NCI-H82 (cell line): ENCODE measurements around the gene NPB.
"Not testable (repeated sequence)": the region's sequence is repeated elsewhere in the genome, so short reads cannot be mapped to it uniquely, and the experiment has no call there.

Source experiments
- DNase-seq: peaks from one replicate; lab custom pipeline; 2025; lab: John Stamatoyannopoulos, UW

NPB gene

DNA sequence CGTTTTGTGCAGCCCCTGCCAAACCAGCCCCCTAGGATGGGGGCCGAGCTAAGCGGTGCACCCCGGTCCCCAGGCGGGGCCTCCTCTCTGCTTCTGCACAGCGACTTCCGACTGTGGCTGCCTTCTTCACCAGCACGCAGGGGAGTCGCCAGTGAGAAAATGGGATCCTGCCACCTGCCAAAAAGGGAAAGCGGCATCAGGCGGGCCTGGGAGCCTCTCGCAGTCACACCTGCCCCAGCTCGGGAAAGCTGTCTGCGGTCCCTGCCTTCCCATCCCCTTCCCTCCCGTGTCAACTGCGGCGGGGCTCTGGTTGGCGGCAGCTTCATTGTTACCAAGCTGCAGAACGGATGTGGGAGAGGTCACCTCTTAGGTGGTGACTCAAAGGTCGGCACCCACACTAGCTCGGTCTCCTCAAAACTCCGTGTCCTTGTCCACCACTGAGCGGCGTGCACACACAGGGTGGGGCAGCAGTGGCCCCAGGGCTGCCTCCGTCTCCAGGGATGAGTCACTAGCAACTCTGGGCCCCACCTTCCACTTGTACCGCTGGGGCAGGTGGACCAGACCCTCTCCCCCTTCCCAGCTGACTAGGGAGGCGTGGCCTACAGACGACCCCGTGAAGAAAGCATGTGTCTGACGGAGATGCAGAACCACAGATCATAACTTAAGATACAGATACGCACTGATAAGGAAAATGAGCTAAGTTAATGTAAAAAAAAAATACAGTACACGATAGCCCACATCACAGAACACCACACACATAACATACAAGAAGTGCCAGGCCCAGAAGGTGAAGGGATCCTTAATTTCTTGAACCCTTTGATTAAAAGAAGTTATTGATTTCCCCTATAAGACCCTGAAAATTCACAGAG lies 10.6 kb downstream of the NPB start:
- DNase-seq = no peak

DNA sequence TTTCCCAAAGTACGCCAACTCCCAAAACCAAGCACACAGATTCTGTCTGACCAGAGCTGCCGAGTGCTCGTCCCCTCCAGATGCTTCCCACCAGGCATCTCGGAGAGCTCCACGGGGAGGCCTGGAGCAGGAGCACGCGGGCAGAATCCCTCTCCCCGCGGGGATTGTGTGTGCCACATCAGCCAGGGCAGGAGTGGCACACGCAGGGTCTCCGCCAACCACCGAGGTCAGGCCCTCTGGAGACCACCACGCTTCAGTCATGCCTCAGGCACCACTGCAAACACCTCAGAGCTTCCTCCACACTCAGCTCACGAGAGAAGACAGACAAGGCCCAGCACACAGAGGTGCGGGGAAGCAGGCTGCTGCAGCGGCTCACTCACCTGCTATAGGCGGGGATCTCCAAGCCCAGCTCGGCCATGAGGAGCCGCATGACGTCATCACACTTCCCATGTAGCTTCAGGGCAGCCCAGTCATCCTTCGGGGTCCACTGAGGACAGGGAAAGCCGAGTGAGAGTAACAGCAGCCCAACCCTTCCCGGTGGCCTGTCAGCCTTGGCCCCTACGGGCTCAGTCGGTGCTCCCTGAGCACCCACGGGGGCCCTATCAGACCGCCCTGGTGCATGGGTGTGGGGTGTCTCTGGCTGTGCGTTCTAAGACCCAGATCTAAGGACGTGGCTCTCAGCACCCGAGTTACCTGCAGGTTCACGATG lies 11.5 kb downstream of the NPB start:
- DNase-seq = no peak

DNA sequence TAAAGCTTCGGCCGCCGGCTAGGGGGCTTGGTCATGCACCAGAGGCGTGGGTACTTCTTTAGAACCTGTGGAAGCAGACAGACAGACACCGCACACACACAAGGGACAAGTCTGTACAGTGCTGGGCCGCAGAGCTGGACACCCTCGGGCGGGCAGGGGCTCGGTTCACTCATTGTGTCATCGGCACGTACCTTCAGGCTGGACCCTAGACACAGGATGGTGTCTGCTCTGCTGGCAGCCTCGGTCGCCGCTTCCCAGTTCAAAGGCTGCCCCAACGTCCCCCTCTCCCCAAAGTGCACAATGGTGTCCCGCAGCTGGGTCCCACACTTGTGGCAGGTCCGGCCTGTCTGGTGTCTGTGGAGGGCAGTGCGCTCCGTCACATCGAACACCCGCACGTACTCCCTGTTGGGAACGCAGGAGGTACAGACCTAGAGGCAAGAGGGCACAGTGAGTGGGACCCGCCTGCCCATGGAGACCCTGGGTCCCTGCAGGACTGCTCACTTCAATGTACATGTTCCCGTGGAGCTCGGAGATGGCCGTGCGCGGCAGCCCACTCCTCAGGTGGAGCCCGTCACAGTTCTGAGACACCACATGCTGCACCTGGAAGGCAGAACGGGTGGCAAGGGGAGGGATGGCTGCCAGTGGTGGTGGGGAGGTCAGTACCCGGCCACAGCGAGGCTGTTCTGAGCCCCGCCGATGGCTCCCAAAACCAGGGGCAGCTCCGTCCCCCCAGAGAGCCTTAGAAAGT lies 12.2 kb downstream of the NPB start:
- no peak for DNase-seq

DNA sequence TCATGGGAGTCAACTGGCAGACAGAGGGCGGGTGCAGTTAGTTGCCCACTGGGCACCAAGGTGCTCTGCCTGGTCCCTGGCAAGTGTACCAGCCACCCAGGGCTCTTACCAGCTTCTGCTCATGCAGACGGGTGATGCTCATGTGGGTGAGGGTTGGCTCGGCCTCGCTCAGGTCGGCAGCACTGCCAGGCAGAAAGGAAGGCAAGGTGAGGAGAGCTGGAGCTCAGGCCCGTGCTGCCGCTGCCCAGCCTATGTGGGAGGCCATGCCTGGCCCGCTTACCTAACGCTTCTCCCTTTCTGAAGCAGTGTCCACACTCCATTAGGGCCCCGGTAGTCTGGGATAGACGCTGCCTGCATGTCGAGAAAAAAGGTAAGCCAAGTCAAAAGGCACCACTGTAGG lies 13.3 kb downstream of the NPB start:
- DNase-seq = no peak

DNA sequence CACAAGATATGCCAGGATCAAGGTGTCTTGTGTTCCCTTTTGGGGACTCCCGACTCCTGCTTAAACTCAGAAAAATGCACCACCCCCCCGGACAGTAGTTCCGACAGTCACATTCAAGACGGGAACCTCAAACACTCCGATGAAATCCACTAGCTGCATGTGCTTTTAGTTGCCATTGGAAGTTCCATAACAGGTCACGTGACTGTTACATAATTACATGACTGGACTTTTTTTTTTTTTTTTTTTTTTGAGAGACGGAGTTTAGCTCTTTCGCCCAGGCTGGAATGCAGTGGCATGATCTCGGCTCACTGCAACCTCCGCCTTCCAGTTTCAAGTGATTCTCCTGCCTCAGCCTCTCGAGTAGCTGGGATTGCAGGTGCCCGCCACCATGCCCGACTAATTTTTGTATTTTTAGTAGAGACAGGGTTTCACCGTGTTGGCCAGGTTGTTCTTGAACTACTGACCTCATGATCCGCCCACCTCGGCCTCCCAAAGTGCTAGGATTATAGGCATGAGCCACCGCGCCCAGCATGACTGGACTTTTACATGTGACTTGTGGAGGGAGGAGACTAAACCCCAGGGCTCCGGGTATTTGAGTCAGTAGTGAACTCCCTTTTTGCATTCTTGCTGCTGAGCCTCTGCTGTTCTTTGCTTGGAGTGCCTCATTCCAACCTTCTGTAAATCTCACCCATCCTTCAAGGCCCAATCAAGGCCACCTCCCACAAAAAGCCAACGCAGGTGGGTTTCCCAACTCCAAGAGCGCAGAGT lies 14.4 kb downstream of the NPB start:
- no peak for DNase-seq

DNA sequence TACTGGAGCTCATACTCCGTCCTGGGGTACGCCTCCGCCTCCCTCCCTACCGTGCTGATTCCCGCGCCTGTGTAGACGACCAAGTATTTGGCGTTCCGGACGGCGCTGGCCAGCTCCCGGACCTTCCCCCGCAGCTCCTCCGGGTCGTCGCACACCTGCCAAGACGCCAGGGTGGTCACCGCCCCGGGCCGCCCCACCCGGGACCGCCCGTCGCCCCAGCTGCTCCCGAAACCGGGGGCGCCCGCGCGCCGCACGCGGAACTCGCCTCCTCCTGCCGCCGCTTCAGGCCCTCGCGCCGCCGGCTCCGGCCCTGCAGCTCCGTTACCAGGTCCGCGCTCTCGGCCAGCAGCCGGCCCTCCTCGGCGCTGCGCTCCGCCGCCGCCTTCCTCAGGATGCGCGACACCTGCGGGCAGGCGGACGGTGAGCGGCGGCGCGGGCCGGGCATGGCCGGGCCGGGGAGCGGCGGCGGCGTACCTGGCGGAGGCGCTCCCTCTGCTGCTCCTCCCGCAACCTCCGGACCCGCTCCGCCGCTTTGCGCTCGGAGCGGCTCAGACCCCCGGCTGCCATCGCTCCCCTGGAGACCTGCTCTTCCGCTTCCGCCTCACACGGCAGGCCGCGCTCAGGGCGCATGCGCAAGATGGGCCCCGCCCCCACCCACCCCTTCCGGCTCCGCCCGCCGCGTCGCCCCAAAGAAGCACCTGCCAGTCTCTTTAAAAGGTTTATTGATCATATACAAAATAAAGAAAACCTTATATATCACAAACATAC lies 15.7 kb downstream of the NPB start, which contains the start of gene SIRT7:
Gene SIRT7, minus strand, starts transcription at position 612 of the 768 bp plus-strand sequence. Its CDS starts 45 bp downstream, at position 567.
- peak; percentile 90 for DNase-seq

DNA sequence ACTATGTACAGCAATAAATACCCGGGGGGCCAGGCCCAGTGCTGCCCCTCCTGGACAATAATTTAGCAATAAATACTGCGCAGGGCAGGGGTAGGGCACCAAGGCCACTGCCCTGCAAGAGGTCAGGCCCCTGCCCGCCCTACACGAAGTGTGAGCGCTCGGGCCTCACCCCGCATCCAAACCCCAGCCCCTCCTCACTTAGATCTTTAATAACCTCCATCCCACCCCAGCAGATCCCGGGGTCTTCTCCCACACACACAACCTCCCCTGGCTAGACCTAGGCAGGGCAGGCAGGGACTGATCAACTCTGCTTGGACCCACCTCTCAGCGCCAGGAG lies 16.3 kb downstream of the NPB start:
- not testable (repeated sequence) for DNase-seq

DNA sequence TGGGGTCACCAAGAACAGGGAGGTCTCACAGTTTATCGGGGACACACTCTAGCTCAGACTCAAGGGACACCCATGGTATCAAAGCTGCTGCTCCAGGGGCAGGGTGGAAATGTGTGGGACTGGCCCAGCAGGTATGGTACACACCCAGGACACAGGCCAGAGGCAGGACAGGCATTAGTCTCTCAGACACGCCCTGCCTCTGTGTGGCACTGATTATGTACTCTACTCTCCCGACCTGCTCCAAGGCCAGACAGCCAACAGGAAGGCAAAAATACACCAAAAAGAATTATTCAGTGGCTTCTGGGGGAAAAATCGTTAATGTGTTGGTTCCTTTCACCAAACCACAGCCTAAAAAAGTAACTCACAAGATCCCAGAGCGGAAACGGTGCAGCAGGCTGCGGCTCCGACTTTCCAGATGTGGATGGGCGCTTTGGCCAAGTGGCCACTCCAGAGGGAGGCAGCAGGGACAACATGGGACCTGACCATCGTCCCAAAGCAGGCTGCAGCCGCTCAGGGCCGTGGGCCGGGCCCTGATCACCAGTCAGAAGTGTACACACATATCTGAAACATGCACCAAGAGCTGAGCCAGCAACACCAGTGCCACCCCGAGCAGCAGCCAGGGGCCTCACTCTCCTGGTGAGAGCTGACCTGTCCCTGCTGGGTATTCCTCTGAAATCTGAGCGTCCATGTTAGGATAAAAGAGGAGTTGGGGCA lies 17.0 kb downstream of the NPB start:
- no peak for DNase-seq

DNA sequence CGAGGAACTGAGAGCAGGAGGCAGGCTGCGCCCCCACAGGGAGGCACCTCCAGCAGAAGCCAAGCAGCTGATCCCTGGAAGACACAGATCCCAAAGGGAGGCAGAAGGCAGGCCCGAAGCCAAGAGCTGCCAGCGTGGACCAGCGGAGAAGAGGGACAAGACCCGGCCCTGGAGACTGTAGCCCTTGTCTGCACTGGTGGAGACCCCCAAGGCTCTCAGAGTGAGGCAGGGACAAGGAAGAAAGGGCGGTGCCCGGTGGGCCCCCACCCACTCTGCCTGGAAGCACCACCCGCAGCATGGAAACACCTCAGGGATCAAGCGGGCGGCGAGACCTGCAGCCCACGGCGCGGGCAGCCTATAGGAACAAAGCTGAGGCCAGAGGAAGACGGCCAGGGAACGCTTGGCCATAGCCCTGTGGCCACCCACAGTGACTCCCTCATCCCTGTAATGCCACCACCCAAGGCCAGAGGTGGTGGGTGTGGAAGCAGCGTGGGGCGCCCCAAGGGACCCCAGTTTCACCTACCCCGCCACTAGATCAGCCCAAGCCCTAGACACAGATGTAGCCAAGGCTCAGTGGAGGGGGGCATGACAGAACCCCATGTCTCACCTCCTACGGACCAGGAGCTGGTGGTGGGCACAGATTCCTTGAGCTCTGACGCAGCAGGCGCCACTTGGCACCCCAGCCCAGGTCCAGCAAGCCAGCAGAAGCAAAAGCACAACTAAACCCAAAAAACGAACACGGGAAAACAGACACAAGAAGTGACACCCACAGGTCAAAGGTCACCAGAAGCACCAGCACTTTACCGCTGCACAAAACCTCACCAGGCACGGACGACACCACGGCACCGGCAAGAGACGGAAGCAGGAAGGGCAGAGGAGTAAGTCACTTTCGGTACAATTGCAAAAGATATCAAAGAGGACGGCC lies 18.8 kb downstream of the NPB start:
- no peak for DNase-seq

DNA sequence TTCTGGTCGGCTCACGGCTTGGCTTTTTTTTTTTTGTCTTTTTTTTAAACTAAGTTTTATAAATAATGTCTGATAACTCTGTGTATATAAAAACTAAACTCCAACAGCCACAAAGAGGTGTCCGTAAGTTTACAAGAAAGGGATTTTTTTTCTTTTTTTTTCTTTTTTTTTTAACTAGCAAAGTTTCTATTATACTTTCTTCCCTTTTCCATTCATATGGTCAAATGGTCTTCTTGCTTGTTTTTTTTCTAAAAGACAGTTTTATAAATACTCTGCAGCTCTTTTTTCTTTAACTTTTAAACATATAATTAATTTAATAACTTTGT lies 19.5 kb downstream of the NPB start:
- no peak for DNase-seq

DNA sequence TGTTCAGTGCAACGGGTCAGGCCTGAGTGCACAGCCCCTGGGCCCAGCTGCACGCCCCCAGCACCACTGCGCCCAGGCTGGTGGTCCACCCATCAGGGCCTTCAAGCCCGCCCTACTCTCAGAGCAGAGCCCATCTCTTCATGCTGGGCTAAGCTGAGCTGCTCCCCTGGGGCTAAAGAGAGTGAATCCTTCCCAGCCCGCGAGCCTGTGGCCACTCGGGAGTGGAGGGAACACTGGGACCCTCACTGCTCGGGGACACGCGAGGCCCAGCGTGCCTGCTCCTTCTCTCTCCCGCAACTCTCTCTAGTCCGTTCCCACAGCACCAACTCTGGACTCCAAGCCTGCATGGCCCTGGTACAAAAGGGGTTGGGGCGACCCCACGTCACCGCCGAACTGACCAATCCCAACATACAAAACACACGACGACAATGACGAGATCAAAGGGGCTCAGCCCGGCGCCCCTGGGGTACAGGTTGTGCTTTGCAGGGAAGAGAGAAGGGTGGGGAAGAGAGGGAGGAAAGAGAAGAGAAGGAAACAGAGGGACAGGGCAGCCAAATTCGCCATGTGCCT lies 20.0 kb downstream of the NPB start:
- DNase-seq = no peak

DNA sequence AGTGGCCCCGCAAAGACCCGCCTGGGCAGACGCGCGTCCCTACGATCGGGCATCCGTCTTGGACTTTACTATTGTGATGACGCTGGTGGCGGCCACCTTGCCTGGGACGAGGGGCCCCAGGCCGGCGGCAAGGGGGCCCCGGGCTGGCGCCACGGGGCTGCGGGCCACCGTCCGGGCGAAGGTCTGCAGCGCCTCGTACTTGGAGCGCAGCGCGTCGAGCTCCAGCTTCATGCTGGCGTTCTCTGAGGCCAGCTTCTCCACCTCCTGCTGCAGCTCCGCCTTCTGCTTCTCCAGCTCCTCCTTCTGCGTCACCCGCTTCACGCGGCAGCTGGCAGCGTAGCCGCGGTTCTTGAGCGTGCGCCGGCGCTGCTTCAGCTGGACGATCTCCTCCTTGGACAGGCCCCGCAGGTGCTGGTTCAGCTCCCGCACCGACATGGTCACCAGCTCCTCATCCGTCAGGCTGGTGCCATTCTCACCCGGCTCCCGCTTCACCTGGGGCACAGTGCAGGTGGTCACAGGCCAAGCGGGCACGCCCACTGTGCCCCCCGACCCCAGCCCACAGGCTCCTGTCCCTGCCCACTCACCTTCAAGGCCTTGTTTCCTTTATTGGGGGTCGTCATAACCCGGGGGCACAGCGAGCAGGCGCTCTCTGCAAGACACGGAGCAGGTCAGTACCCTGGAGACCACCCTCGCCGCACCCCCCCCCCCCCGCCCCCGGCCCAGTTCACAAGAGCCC lies 20.7 kb downstream of the NPB start:
- no peak for DNase-seq

DNA sequence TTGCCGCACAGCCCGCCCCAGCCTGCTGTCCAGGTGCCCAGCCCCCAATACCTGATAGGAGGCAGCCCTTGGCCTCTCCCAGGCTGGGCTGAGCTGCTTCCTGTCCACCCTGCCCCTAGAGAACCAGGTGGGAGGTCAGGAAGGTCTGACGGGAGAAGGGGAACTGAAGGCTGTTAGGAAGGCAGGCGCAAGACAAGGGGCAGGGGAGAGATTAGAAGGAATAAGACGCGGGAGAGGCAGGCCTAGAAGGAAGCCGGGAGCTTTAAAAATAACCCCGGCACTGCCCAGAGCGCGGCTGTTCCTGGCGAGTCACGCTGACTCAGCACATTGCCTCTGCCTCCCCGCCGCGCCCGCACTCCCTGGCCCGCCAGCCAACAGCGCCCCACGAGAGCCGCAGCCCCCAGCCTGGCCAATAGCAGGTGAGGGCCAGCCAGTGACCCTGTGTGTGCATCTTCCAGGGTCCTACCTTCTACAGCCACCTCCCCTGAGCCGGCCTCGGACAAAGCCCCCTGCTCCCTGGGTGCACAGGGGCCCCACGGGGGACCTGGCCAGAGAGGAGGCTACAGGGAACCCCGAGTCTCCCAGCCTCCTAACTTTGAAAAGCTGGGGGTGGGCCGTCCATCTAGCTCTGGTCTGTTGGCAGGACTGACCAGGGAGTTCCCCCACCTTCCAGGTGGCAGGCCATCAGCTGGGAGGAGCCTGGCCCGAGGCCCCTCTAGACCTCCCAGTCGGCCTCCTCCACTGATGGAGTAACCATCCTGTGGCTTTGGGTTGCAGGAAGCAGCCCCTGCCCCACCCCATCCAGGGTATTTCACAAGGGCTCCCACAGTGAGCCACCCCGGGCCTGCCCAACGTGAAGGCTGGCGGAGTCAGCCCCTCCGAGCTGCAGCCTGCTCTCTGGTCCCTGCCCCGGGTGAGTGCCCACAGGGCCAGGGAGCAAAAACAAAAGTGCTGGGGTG lies 21.5 kb downstream of the NPB start:
- peak; percentile 25 for DNase-seq

DNA sequence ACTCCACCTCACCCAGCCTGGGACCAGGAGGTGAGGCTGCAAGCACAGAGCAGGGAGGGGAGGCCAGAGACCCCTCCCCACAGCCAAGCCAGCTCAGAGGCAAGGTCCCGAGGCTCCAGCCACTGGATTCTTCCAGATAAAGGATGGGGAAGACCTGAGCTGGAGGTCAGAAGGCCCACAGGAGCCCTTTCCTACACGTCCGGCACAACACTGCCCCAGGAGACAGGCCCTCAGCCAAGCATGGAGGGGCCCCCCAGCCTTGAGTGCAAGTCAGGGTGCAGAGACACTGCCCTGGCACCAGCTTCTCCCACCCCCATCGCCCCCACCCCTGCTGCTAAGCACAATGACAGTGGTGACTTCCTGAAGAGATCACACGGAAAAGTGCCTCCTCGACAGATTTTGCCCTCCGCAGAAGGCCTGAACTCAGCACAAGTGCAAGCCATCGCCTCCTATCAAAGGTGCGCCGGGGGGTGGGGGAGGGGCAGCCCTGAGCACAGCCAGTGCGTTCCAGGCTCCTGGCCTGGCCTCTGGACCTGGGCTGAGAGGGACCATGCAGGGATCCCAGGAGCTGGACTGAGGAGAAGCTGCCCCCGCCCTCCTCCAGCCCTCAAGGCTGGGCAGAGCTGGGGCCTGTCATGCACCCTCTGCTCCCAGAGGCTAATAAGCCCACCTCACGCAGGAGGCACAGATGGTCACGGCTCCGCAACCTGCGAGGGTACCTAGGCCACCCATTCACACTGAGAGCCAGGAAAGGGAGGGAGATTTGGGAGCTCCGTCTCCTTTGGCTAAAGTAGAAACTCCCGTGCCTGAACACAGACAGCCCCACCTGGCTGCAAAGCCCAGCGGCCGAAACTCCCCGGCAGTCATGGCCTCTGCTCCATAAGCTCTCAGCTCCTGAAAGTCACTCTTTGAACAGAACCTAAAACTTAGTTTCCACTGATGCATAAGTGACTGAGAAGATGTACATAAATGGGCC lies 22.8 kb downstream of the NPB start:
- peak; percentile 35 for DNase-seq

DNA sequence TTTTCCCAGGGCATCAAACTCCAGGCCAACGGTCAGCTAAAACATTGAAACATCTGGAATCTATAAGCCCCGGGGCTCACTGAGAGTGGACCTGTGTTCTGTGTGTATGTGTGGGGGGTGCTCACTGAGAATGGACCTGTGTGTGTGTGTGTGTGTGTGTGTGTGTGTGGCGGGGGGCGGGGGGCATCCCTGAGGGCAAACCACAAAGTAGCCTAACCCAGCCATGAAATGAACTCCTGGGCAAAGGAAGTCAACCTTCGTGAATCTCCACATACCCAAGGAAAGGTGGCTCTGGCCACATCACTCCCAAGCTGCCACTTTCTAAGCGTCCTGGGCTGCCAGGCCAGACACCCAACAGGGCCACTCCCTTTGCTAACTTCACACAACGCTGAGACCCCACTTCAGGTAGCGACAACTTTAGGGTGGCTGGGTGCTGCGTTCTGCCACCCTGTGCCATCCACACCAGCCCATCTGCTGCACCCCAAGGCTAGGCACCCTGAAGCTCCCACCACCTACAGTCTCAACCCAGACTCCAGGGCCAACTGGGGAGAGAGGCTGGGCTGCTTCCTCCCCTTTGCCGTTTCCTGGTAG lies 23.9 kb downstream of the NPB start:
- DNase-seq = no peak
